Ecto neural progenitor cell (in vitro differentiated cells): ENCODE results near the gene MFAP1.
"Not testable (repeated sequence)": the region's sequence is repeated elsewhere in the genome, so short reads cannot be mapped to it uniquely, and the experiment has no call there.

Experiments used
- DNase-seq: peaks from one replicate; pipeline ENCODE4 v3.0.0-alpha.2; 2018; ENCODE audit warnings: low spot score

Gene MFAP1, protein sequence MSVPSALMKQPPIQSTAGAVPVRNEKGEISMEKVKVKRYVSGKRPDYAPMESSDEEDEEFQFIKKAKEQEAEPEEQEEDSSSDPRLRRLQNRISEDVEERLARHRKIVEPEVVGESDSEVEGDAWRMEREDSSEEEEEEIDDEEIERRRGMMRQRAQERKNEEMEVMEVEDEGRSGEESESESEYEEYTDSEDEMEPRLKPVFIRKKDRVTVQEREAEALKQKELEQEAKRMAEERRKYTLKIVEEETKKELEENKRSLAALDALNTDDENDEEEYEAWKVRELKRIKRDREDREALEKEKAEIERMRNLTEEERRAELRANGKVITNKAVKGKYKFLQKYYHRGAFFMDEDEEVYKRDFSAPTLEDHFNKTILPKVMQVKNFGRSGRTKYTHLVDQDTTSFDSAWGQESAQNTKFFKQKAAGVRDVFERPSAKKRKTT

DNA sequence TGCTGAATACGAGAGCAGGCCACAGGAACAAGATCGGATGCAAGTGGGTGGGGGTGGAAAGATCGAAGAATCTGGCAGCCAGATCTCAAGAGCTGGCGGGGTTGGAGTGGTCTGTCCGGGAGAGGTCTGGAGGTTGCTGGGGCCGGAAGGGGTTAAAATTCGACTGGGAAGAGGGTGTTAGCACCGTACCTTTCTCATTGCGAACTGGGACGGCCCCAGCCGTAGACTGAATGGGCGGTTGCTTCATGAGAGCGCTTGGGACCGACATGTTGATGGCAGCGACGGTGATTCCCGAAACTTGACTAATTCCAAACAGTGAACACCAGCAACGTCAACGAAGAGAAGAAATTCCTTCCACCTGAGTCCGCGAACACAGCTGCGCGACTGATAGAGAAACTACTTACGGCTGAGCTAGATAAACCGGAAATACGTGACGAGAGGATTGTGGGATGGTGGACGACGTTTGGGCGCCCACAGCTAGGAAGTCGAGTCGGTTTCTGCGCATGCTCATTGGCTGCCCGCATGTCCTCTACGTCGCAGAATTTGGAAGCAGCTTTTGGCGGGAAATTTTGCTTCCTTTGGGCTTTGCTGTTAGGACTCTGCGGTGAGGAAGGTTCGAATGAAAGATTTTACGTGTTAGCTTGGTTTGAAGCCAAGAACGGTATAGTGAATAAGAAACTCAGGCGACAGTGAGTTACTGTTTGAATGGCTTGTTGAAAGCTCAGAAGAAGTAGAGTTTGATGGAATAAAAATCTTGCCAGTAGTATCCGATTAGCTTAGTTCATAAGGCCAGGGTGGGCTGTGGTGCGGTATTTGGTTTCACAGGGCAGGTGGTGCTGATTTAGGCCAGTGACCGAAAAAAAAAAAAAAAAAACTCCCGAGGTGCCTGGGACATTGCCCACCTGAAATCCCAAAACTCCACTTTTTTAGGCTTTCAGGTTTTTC lies at the start of gene MFAP1:
MFAP1 (minus strand) TSS at position 389 of the 945 bp plus-strand sequence; CDS start at position 268, 121 bp downstream.
- peak; percentile 86 for DNase-seq

DNA sequence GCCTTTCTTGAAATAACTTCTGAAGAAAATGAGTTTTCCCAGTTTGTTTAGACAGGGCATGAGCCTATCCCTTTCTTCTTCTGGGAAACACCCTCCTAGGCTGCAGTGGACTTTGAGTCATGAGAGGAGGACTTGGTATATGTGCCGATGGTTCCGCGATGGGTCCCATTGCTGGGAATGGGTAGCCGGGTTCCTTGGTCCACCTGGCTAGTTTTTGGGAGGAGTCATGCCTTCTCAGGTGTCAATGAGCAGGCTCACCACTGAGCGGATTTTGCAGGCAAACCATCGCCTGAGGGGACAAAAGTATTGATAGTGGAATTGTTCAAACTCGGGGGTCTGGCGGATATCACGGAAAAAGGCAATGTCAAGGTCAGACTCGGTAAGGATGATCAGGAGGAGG lies 49.2 kb upstream of the MFAP1 start:
- no peak for DNase-seq

DNA sequence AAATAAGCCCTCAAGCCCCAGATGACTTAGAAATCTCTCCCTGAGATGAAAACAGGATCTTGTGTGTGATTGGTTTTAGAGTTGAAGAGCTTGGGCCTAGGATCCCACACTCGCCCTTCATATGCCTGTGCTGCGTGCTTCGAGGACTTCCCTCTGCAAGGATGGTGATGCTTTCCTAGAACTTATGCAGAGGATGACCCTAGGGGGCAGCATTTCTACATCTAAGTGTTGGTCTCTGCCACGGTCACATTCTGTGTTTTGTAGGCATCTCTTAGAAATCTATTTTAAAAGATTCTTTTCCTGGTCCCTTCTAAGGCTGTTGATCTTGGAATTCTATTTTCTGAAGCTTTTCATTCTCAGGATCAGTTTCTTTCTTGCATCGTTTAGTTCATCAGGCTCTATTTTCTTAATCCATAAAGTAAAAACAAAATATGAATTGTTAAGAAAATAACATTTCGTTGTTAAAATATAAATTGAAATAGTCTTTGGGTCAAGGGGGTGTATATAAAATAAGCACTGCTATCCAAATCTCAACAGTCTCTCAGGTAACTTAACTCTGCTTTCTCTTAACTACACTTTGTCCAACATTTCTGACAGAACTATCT lies 48.0 kb upstream of the MFAP1 start:
- DNase-seq = peak; percentile 57

DNA sequence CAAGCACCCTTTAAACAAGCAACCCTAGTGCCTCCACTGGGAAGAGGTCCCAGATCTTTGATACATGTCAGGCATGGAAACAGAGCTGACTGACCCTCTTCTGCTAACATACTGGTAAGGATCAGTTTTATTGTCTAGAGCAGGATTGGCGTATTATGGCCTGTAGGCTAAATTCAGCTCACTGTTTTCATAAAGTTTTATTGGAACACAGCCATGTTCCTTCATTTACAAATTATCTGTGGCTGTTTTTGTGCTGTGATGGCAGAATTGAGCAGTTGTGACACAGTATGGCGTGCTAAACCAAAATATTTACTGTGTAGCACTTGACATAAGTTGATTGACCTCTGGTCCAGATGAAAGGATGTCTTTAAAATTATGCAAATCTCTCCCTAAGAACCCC lies 47.3 kb upstream of the MFAP1 start:
- DNase-seq = no peak

DNA sequence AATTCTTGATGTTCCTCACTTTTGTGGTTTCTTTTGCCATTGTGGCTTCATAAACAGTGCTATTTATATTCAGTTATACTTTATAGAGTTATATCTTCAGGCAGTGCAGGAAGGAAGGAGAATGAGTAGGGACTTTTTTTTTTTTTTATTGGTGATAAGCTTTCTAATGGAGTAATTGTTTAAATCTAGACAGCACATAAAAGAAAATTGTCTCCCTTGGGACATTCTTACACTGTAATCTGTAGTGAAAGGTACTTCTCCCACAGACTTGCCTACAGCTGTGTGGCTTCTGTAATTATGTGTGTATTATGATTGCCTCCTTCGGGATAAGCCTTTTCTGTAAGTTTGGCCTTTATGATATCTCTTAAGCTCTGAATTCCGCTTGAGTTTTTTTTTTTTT lies 43.9 kb upstream of the MFAP1 start:
- DNase-seq = no peak

DNA sequence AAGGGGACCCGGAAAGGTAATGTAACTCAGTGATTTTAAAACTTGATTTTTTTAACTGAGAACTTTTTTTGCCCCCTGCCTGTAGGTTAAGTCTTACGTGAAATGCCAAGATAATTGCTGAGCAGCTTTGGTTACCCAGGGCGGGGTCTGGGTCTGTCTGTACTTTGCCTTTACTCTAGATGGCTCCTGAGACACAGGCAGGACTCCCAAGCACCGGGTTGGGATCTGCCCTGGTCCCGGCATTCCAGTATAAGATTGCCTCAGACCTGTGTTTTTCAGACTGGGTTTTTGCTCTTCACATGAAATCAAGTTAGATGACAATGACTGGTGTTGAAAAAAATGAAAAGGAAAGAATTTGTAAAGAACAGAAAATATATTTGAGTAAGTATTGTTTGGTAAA lies 42.6 kb upstream of the MFAP1 start:
- DNase-seq = no peak

DNA sequence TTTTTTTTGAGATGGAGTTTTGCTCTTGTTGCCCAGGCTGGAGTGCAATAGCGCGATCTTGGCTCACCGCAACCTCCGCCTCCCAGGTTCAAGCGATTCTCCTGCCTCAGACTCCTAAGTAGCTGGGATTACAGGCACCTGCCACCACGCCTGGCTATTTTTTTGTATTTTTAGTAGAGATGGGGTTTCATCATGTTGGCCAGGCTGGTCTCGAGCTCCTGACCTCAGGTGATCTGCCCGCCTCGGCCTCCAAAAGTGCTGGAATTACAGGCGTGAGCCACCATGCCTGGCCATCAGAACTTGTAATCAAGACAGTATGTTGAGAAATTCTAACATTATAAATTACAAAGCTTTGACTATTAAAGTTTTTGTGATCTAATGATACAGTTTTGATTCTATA lies 42.1 kb upstream of the MFAP1 start:
- not testable (repeated sequence) for DNase-seq

DNA sequence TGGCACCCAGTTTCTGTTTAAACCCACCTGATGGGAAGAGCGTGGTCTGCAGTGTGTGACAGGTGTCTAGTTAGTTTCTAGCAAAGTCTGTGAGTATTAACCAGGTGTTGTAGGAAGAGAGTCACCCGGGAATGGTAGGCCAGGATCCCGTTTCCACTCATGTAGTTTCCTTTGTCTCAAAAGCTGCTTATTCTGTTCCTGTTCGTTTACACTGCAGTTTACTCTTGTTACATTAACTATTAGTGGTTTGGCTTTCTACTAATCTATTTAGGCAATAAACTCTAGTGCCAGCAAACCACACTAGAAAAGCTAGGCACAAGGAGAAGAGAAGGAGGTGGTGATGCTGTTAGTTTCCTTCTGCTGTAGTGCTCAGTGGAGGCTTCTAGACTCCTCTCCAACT lies 35.1 kb upstream of the MFAP1 start:
- no peak for DNase-seq

DNA sequence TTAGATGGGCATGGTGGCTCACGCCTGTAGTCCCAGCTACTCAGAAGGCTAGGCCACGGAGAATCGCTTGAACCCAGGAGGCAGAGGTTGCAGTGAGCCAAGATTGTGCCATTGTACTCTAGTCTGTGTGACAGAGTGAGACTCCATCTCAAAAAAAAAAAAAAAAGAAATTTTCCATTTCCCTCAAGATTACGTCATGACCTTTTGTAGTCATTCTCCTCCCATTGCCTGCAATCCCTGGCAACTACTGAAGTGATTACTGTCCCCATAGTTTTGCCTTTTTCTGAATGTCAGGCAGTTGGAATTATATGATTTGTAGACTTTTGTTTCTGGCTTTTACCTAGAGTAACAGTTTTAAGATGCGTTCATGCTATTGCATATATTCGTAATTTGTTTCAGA lies 30.3 kb upstream of the MFAP1 start:
- DNase-seq = no peak

DNA sequence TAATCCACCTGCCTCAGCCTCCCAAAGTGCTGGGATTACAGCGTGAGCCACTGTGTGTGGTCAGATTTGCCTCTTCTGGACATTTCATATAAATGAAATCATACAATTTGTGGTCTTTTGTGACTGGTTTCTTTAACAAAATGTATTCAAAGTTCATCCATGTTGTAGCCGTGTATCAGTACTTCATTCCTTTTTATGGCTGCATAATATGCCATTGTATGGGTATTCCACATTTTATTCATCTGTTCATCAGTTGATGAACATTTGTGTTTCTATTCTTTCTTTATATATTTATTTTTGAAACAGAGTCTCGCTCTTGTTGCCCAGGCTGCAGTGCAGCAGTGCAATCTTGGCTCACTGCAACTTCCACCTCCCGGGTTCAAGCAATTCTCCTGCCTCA lies 28.1 kb upstream of the MFAP1 start:
- no peak for DNase-seq

DNA sequence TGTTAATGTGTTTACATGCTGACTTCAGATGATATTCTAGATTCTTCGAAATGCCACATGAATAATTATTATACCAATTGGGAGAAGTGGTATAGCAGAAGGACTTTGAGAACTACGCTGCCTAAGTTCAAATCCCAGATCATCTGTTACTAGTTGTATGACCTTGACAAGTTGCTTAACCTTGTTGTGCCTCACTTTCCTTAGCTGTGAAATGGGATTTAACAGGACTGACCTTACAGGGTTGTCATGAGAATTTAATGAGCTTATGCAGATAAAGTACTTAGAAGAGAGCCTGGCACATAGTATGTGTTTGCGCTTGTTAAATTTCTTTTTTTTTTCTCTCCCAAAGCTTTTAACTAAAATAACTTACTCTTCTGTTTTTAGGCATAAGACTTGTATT lies 26.8 kb upstream of the MFAP1 start:
- no peak for DNase-seq

DNA sequence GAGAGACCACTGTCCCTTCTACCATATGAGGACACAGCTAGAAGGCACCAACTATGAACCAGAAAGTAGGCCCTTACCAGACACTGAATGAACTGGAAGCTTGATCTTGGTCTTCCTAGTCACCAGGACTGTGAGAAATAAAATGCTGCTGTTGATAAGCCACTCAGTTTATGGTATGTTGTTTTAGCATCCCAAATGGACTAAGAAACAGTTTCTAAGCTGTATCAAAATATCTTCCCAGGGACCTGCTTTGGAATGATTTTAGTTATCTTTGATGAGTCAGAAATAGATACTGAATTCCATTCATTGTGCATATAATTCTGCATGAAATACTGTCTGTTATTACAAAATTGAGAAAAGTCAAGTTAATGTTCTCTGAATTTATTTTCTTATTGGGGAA lies 20.9 kb upstream of the MFAP1 start:
- no peak for DNase-seq

DNA sequence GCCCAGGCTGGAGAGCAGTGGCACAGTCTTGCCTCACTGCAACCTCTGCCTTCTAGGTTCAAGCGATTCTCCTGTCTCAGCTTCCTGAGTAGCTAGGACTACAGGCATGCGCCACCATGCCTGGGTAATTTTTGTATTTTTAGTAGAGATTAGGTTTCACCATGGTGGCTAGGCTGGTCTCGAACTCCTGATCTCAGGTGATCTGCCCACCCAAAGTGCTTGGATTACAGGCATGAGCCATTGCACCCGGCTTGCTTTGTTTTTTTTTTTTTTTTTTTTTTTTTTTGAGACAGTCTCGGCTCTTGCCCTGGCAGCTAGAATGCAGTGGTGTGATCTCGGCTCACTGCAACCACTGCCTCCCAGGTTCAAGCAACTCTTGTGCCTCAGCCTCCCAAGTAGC lies 8.0 kb upstream of the MFAP1 start:
- DNase-seq = not testable (repeated sequence)

DNA sequence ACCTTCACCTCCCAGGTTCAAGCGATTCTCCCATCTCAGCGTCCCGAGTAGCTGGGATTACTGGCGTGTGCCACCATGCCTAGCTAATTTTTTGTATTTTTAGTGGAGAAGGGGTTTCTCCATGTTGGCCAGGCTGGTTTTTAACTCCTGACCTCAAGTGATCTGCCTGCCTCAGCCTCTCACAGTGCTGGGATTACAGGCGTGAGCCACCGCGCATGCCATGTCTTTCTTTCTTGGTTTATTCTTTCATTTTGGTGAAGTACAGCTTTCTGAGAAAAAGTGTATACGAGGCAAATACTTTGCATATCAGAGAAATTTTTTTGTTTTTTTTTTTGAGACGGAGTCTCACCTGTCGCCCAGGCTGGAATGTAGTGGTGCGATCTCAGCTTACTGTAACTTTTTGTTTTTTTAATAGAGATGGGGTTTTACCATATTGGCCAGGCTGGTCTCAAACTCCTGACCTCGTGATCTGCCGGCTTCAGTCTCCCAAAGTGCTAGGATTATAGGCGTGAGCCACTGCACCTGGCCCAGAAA lies 7.1 kb upstream of the MFAP1 start:
- DNase-seq = not testable (repeated sequence)

DNA sequence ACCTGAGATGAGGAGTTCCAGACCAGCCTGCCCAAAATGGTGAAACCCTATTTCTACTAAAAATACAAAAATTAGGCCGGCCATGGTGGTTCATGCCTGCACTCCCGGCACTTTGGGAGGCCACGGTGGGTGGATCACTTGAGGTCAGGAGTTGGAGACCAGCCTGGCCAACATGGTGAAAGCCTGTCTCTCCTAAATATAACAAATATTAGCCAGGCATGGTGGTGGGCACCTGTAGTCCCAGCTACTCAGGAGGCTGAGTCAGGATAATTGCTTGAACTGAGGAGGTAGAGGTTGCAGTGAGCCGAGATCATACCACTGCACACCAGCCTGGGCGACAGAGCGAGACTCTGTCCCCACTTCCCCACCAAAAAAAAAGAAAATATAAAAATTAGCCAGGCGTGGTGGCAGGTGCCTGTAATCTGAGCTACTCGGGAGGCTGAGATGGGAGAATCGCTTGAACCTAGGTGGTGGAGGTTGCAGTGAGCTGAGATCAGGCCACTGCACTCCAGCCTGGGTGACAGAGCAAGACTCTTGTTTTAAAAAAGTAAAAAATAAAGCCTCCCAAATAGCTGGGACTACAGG lies 6.3 kb upstream of the MFAP1 start:
- not testable (repeated sequence) for DNase-seq

DNA sequence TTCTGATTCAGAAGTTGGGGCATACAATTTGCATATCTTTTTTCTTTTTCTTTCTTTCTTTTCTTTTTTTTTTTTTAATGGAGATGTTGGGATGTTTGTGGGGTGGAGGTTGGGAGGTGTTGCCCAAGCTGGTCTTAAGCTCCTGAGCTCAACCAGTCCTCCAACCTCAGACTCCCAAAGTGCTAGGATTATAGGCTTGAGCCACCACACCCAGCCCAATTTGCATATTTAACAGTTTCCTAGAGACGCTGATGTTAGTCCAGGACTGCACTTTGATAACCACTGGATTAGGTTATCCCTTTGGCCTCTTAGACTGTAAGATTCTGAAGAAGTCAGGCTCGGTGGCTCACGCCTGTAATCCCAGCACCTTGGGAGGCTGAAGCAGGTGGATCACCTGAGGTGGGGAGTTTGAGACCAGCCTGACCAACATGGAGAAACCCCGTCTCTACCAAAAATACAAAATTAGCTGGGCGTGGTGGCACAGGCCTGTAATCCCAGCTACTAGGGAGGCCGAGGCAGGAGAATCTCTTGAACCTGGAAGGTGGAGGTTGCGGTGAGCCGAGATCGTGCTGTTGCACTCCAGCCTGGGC lies 5.6 kb upstream of the MFAP1 start:
- not testable (repeated sequence) for DNase-seq

DNA sequence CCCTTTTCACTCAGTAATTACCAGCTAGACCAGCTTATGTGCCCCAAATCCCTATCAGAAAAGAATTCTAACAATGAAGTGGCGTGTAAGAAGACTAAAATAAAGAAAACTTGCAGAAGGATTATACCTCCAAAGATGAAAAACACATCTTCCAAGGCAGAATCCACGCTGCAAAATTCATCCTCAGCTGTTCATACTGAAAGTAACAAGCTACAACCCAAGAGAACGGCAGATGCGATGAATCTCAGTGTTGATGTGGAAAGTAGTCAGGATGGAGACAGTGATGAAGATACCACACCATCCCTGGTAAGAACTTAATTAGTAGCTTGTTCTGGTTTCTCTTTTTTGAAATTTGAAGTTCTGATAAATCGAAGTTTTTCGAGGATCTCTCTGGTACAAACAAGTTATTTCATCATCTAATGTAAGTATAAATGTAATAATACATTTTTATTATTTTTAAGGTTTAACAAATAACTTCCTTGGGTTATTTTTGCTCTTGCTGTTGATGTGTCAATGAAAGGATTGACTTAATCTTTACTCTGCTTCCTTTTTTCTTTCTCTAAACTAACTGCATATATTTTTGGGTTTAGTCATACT lies 3.7 kb upstream of the MFAP1 start:
- DNase-seq = no peak

DNA sequence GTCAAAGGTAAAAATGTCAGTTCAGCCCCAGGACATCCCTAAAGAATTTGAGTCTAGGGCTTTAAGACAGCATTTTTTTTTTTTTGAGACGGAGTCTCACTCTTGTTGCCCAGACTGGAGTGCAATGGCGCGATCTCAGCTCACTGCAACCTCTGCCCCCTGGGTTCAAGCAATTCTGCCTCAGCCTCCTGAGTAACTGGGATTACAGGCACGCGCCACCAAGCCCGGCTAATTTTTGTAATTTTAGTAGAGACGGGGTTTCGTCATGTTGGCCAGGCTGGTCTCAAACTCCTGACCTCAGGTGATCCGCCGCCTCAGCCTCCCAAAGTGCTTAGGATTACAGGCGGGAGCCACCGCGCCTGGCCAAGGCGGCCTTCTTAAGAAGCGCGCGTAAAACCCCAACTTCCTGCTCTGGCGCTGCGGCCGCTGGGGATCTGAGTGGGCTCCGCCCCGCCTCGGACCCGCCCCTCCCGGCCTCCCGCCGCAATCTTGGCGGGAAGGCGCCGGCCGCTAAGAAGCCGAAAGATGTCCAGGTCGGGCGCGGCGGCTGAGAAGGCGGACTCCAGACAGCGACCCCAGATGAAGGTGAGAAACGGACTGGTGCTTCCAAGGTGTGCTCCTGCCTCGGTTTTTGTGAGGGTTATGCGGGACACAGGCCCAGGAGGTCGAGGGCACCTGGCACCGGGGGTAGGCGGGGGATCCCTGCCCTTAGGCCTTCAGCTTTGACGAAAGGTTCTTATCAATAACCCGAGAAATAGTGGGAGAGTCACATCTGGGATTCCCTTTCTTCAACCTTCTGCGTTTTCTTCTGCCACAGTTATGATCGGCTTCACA lies 2.2 kb upstream of the MFAP1 start, which contains the start of gene WDR76:
WDR76 (plus strand) TSS at position 495 of the 834 bp plus-strand sequence; CDS start at position 526, 31 bp downstream.
- DNase-seq = peak; percentile 85

DNA sequence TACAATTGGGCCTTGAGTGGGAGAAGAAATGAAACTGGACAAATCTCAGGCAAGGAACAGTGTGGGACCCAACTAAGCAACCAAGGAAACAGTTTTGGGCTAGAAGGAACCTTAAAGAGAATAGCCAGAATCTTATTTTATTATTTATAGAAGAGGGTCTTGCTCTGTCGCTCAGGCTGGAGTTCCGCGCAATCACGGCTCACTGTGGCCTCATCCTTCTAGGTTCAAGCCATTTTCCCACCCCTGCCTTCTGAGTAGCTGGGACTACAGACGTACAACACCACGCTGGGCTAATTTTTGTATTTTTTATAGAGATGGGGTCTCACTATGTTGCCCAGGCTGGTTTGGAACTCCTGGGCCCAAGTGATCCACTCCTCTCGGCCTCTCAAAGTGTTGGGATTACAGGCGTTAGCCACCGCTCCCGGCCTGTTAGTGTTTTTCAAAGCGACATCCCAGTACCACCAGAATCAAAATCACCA lies 1.6 kb upstream of the MFAP1 start:
- no peak for DNase-seq

DNA sequence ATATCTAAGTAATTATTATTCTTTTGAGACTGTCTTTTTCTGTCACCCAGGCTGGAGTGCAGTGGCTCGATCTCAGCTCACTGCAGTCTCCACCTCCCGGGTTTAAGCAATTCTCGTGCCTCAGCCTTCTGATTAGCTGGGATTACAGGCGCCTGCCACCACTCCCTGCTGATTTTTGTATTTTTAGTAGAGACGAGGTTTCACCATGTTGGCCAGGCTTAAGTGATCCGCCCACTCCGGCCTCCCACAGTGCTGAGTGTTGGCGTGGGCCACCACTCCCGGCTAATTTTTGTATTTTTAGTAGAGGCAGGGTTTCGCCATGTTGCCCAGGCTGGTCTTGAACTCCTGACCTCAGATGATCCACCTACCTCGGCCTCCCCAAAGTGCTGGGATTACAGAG lies 815 bp upstream of the MFAP1 start:
- DNase-seq = not testable (repeated sequence)
